ENCODE results near the gene CCDC86.

CCDC86 gene

GRCh38 chr11:60864856-60865513, 23.1 kb downstream of the CCDC86 start:
- TF ChIP-seq CTCF (conservative IDR thresholded peaks at IDR 0.05; ENCODE audit: low read length) = no peak
- no peak for DNase-seq (ENCODE audit: low read depth)
- no peak overlapping the region for H3K4me3 ChIP-seq (ENCODE audit: low read length)

- DNase-seq (ENCODE audit: low read depth) = no peak
- TF ChIP-seq CTCF (conservative IDR thresholded peaks at IDR 0.05; ENCODE audit: low read length) = no peak
- H3K4me3 ChIP-seq (ENCODE audit: low read length) = no peak within 1 kb of the TSS
Observed at GRCh38 chr11:60866911-60867870, 25.3 kb downstream of the CCDC86 start, which contains the start of gene ZP1. TSS of gene ZP1 (plus strand) at chr11:60867542. CDS start at chr11:60867562, 20 bp downstream.

- no peak for TF ChIP-seq CTCF (conservative IDR thresholded peaks at IDR 0.05; ENCODE audit: low read length)
- H3K4me3 ChIP-seq (ENCODE audit: low read length) = no peak overlapping the region
- no peak for DNase-seq (ENCODE audit: low read depth)
Observed at GRCh38 chr11:60867871-60868681, 26.2 kb downstream of the CCDC86 start.

GRCh38 chr11:60868682-60869450, 27.0 kb downstream of the CCDC86 start:
- no peak overlapping the region for H3K4me3 ChIP-seq (ENCODE audit: low read length)
- no peak for TF ChIP-seq CTCF (conservative IDR thresholded peaks at IDR 0.05; ENCODE audit: low read length)
- no peak for DNase-seq (ENCODE audit: low read depth)

GRCh38 chr11:60869451-60869825, 27.5 kb downstream of the CCDC86 start:
- no peak overlapping the region for H3K4me3 ChIP-seq (ENCODE audit: low read length)
- no peak for TF ChIP-seq CTCF (conservative IDR thresholded peaks at IDR 0.05; ENCODE audit: low read length)
- DNase-seq (ENCODE audit: low read depth) = no peak

GRCh38 chr11:60870276-60870675, 28.4 kb downstream of the CCDC86 start:
- DNase-seq (ENCODE audit: low read depth) = no peak
- TF ChIP-seq CTCF (conservative IDR thresholded peaks at IDR 0.05; ENCODE audit: low read length) = no peak
- H3K4me3 ChIP-seq (ENCODE audit: low read length) = no peak overlapping the region
